Hematopoietic multipotent progenitor cell (in vitro differentiated cells): ENCODE measurements around the gene NUDT3. TPM values are rescaled to one million over a fixed set of nuclear protein-coding genes. Genes with fewer than 3 reads are reported as not detected.
"Not testable (repeated sequence)": the region's sequence is repeated elsewhere in the genome, so short reads cannot be mapped to it uniquely, and the experiment has no call there.

Experiments used
- DNase-seq, 3 donors: peaks; one replicate each; pipeline ENCODE4 v3.0.0-alpha.2; 2011 to 2015; ENCODE audit warnings: low read depth in 2 of 3, low spot score in 2 of 3
- total RNA-seq: library from RNA; depleted of rRNA; stranded (reverse); fragments of >200 nt; gene quantifications from one replicate; pipeline ENCODE4 v1.2.3, GENCODE V29; 2012

The NUDT3 gene
- total RNA-seq, 1 donor: 28.3 TPM

DNA sequence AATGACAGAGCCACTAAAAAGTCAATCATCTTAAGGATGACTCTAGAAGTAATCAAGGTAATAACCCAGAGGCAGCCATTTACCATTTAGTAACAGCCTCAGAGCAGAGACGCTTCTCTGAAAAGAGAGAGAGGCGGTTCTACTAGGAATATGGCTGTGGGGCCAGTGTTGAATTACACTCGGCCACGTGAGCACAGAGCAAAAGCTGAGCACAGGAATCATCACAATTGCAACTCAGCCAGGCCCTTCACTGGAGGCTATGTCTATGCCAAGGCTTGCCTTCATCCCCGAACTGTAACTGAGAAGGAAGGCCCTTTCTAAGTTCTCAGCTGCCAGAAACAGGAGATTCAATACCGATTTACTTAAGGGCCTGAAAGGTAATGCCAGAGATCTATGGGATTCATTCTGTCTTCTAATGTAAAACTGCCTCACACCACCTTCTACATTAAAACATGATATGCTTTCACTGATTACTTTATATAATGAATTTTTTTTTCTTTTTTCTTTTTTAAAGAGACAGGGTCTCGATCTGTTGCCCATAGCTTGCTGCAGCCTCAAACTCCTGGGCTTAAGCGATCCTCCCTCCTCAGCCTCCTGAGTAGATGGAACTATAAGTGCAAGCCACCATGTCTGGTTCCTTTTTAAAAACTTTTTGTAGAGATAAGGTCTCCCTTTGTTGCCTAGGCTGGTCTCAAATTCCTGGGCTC, 67.6 kb downstream of the NUDT3 start:
- DNase-seq: no peak

GRCh38 chr6:34324221-34324620, 68.2 kb downstream of the NUDT3 start:
- not testable (repeated sequence) for DNase-seq

GRCh38 chr6:34323300-34323699, 69.2 kb downstream of the NUDT3 start:
- DNase-seq: no peak

- DNase-seq: no peak
These were observed 69.7 kb downstream of the NUDT3 start for GRCh38 chr6:34322732-34323131.

GRCh38 chr6:34321821-34322220, 70.6 kb downstream of the NUDT3 start:
- DNase-seq: no peak

DNA sequence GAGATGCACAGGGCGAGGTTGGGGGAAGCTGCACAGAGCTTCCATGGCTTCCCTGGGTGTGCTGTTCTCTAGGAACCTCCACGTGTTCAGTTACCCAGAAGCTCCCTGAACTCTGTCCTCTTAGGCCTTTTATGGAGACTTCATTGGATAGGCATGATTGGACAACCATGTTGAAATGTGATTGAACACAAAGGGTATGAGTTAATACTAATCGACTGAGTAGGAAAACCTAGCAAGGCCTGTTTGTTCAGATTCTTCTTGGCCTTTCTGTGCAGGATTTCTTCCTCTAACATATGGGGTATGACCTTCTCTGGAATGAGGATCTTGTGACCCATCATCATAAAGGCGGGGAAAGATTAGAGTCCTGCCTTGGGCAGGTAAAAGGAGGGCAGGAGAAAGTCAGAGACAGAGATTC, 73.0 kb downstream of the NUDT3 start:
- DNase-seq: no peak

- DNase-seq: no peak
These were observed 73.7 kb downstream of the NUDT3 start for GRCh38 chr6:34318499-34319470.

- DNase-seq: no peak
These were observed 74.5 kb downstream of the NUDT3 start for GRCh38 chr6:34317882-34318498.

GRCh38 chr6:34317172-34317477, 75.3 kb downstream of the NUDT3 start:
- no peak for DNase-seq

DNA sequence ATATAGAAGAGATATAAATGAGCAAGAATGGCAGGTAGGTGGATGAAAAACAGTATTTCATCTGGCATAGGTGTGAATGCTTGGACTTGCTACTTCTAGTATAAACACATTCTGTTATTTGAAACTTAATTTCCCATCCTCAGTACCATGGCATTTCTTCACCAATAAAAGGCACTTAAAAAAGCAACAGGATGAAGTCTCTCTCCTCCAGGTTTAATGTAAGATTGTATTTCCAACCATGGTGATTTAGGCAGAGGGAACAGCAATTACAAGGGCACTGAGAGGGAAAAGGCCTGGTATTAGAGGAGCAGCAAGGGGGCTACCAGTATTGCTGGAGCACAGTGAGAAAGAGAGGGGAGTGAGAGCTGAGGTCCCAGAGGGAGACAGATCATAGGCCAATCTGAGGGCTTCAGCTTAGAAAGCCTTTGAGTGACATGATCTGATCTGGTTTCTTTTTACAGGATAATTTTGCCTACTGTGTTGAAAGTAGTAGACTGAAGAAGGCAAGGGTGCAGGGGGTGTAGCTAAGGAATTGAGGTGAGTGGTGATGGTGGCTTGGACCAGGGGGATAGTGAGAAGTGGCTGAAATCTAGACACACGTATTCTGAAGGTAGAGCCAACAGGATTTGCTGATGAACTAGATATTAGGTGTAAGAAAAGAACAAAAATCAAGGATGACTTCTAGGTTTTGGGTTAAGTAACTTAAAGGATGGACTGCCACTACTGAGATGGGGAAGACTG, 75.9 kb downstream of the NUDT3 start:
- DNase-seq: no peak

GRCh38 chr6:34315780-34316179, 76.7 kb downstream of the NUDT3 start:
- DNase-seq: peak in 2 of 3 donors; percentile 67 to 88

DNA sequence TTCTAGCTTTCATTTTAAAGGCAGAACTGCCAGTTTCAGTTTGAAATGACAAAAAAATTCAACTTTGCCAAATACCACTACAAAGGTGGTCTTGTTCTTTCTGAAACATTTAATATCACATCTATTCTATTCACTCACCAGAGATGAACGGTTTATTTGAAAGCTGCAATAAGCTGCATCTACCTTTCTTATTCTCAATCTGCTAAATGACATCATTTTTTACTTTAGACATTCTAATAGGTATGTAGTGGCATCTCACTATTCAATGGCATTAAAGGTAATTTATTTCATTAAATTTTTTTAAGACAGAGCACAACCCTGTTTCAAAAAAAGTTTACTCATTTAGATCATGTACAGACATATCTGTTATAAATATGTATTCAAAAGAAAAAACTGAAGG, 77.2 kb downstream of the NUDT3 start:
- no peak for DNase-seq

DNA sequence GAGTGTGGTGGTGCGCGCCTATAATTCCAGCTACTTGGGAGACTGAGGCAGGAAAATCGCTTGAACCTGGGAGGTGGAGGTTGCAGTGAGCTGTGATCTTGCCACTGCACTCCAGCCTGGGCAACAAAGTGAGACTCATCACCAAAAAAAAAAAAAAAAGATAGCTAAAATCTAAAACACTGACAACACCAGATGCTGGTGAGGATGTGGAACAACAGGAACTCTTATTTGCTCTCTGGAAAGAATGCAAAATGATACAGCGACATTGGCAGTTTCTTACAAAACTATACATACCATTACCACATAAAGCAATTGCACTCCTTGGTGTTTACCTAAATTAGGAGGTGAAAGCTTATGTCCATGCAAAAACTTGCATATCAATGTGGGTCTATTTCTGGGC, 80.2 kb downstream of the NUDT3 start:
- no peak for DNase-seq

GRCh38 chr6:34310817-34311216, 81.7 kb downstream of the NUDT3 start:
- DNase-seq: peak in 1 of 3 donors; percentile 25

GRCh38 chr6:34308483-34308882, 84.0 kb downstream of the NUDT3 start:
- no peak for DNase-seq

DNA sequence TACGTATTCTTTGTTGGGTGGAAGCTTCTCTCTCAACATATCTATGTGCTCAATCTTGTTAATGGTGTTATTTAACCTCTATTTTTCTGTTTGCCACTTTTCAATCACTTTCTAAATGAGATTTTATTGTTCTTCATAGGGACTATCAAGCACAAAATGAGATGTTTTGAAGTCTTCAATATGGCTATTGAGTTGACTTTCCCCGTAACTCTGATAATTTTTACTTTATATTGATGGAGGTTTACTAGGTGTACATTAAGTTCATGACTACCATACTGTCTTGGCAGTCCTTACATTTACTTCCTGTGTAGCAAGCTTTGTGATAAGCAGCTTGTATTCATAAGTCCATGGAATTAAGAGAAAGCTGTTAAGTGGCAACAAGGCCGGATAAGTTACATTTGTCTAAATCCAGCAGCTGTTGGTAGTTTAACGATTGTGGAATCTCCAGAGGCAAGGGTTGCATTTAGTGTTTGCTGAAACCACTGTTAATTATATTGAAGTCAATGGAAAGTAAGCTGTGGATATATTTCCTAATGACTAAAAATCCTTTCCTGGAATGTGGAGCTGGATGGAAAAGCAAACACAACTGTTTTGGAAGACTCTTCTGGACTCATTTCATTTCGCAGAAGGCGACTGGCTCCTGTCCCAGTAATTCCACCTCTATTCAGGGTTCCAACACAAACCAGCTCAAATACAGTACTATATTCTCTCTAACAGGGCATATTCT, 86.3 kb downstream of the NUDT3 start:
- no peak for DNase-seq

DNA sequence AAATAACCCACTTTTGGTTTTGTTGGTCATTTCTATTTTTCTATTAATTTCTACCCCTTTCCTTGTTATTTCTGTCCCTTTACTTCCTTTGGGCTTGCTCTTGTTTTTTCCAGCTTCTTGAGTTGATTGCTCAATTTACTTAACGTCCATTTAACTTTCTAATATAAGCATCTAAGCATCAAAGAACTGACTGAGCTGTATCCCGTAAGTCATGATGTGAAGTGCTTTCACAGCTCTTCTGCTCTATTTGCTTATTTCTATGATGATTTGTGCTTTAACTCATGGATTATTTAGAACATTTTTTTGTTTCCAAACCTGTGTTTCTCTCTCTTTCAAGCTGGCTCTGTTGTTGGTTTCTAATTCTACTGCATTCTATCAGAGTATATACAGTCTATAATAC, 87.0 kb downstream of the NUDT3 start:
- no peak for DNase-seq

DNA sequence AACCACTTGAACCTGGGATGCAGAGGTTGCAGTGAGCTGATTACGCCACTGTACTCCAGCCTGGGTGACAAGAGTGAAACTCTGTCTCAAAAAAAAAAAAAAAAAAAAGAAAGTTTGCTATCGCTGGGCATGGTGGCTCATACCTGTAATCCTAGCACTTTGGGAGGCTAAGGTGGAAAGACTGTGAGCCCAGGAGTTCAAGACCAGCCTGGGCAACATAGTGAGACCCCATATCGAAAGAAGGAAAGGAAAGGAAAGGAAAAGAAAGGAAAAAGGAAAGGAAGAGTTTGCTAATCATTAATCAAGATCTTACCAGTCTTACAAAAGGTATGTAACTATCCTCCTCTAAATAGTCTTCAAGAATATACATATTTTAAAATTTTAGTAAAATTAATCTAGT, 88.3 kb downstream of the NUDT3 start:
- no peak for DNase-seq

DNA sequence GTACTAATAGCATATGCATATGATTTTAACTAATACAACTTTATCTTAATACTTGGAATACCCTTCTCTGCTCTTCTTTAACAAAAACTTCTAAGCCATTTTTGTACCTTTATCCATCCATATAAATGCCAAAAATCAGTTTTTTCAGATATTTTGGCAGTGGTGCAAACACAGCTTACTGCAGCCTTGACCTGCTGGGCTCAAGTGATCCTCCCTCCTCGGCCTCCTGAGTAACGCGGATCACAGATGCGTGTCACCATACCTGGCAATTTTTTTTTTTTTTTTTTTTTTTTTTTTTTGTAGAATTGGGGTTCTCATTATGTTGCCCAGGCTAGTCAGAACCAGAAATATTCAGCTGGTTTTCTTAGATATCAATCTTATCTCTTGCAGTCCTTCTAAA, 89.5 kb downstream of the NUDT3 start:
- no peak for DNase-seq

- no peak for DNase-seq
These were observed 91.1 kb downstream of the NUDT3 start for GRCh38 chr6:34301408-34301807.
